ENCODE measurements around the gene GALNT18.

The GALNT18 gene

DNA sequence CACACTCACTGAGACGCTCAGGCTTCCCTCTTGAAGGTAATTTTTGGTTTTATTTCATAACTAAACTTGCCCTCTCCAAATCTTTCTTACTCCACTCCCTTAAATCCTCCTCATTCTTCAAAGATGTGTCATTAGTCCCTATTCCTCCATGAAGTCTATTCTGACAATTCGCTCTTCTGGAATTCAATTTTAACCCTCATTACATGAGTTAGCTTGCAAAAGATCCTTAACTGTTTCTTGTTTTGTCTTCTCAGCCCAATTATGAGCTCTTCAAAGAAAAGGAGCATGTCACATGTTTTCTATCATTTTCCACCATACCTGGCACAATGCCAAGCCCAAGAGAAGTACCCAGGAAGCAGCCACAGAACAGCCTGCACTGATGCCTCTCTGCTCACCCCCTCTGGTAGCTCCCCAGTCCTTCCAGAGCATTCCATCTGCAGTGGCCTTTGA lies 13.0 kb downstream of the GALNT18 start:
- DNase-seq (ENCODE audit: extremely low read depth, low read depth) = no peak
- TF ChIP-seq, protein P1, sequence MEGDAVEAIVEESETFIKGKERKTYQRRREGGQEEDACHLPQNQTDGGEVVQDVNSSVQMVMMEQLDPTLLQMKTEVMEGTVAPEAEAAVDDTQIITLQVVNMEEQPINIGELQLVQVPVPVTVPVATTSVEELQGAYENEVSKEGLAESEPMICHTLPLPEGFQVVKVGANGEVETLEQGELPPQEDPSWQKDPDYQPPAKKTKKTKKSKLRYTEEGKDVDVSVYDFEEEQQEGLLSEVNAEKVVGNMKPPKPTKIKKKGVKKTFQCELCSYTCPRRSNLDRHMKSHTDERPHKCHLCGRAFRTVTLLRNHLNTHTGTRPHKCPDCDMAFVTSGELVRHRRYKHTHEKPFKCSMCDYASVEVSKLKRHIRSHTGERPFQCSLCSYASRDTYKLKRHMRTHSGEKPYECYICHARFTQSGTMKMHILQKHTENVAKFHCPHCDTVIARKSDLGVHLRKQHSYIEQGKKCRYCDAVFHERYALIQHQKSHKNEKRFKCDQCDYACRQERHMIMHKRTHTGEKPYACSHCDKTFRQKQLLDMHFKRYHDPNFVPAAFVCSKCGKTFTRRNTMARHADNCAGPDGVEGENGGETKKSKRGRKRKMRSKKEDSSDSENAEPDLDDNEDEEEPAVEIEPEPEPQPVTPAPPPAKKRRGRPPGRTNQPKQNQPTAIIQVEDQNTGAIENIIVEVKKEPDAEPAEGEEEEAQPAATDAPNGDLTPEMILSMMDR (IDR thresholded peaks at IDR 0.05; ENCODE audit: low read depth, low read length, missing control alignments) = no peak
- H3K4me3 ChIP-seq (replicated peaks; ENCODE audit: low read depth, low read length) = no peak overlapping the region

DNA sequence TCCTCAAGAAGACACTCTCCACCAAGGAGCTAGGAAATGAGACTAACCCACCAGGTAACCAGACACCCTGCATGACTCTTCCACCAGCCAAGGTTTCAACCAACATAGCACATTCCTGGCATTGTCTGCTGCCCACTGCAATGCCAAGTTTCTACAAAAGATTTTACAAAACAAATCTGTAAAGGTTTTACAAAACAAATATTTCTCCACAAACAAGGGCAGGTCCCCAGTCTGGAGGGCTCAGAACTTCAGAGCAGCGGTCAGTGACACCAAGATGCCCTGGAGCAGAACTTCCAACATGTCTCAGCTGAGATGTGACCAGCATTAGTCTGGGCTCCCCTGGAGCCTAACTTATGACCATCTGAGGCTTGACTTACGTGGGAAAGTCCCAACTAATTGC lies 14.0 kb downstream of the GALNT18 start:
- TF ChIP-seq, protein P1 (IDR thresholded peaks at IDR 0.05; ENCODE audit: low read depth, low read length, missing control alignments) = no peak
- H3K4me3 ChIP-seq (replicated peaks; ENCODE audit: low read depth, low read length) = no peak overlapping the region
- DNase-seq (ENCODE audit: extremely low read depth, low read depth) = no peak

DNA sequence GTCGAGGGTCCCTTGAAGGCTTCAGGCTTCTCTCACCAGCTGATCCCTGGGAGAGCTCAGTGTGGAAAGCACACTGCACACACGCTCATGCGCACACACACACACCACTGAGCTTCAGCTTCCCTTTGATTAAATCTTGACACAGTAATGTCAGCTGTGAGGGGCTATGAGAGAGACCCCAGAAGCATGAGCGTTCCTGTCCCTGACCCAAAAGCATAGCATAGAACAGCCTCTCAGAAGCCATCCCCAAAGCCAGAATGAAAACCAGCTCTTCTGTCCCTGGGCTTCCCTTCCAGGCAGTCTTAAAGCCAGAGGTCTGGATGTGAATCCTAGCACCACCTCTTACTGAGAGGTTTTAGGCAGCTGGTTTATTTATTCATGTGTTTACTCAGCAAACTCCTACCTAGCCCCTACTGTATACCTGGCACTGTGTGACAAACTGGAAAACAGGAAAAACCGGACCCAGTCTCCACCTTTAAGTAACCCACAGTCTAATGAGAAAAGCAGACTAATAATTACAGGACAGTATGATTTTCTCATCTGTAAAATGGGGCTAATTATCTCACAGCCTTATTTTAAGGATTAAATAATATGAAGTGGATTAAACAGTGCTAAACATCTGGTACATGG lies 15.9 kb downstream of the GALNT18 start:
- no peak overlapping the region for H3K4me3 ChIP-seq (replicated peaks; ENCODE audit: low read depth, low read length)
- no peak for DNase-seq (ENCODE audit: extremely low read depth, low read depth)
- TF ChIP-seq, protein P1 (IDR thresholded peaks at IDR 0.05; ENCODE audit: low read depth, low read length, missing control alignments) = no peak

DNA sequence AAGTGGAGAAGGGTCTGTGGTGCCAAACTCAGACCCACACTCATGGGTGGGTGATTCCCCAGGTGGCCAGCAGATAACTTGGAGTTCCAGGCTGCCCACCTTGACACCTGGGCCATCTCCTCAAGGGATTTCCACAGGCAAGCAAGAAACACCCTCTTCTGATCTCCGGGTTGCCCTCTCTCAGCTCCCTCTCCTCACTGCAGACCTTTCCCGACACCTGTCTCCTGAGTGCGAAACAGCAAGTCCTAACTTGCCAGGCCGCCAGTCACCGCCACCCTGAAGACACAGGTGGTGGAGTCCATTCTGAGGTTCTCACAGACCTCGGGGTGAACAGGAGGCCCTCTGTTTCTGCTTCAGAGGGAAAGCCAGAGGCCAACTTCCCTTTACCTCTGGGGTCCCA lies 16.6 kb downstream of the GALNT18 start:
- no peak overlapping the region for H3K4me3 ChIP-seq (replicated peaks; ENCODE audit: low read depth, low read length)
- TF ChIP-seq, protein P1 (IDR thresholded peaks at IDR 0.05; ENCODE audit: low read depth, low read length, missing control alignments) = no peak
- no peak for DNase-seq (ENCODE audit: extremely low read depth, low read depth)

DNA sequence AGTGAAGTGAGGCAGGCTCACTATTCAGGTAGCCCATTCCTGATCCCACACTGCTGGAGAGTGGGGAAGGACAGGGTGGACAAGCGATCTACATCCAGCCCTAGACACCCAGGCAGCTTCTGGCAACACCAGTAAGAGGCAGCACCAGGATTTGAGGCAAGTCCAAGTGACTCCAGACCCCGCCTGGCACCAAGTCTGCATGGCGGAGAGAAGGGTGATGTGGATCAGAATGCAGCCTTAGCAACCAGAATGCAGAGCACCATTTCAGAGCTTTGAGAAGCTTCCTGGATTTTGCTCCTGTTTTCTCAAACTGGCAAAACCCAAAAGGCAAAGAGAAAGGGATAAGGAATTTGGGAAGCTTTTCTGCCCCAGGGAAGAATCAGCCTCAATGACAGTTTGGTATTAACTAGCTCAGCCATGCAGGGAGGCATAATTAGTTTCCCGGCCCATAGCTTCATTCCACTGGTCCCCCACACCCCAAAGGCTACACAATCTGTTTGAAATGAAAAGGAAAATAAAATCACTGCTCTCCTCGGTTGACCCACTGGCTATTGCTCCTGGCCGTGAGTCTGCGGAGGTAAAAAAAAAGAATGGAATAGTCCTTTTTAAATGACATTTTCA lies 17.3 kb downstream of the GALNT18 start:
- TF ChIP-seq, protein P1 (IDR thresholded peaks at IDR 0.05; ENCODE audit: low read depth, low read length, missing control alignments) = no peak
- no peak for DNase-seq (ENCODE audit: extremely low read depth, low read depth)
- H3K4me3 ChIP-seq (replicated peaks; ENCODE audit: low read depth, low read length) = no peak overlapping the region

DNA sequence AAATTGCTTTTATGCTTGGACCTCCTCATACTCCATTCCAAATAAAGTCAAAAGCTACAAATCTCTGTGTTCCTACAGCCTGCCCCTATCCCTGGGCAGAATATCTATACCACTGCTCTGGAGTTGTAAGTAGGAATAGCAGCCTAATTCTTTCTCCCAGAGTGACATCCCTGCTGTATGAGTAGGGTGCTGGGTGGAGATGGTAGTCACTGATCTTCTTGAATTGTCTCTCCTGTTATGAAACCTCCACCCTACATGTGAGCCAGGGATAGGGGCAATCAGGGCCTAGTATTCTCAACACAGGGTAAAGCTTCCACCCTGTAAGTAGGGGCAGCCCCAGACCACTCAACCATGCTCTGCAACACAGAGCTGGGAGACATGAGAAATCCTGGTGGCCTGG lies 19.8 kb downstream of the GALNT18 start:
- TF ChIP-seq, protein P1 (IDR thresholded peaks at IDR 0.05; ENCODE audit: low read depth, low read length, missing control alignments) = no peak
- no peak overlapping the region for H3K4me3 ChIP-seq (replicated peaks; ENCODE audit: low read depth, low read length)
- DNase-seq (ENCODE audit: extremely low read depth, low read depth) = no peak

Measured in HFF-Myc (cell line).